H1 (cell line): ENCODE data around the gene HOXB7. TPM values are rescaled to one million over a fixed set of nuclear protein-coding genes. Genes with fewer than 3 reads are reported as not detected.

Source experiments
- RNF2 ChIP-seq: fragments of 200-900, 300-1000 bp; sonication (generic); IDR thresholded peaks from 2 replicates; pipeline ENCODE4 v1.7.1; 2016; ENCODE audit warnings: borderline replicate concordance, low read depth, mild to moderate bottlenecking, antibody characterized with exemption, low read length; ENCODE audit not compliant: poor library complexity, severe bottlenecking; ENCODE audit errors: missing control alignments
- SUZ12 ChIP-seq: fragments of 200-600 bp; sonication (generic); IDR thresholded peaks from 2 replicates; pipeline ENCODE4 v1.6.1; 2012; ENCODE audit warnings: mild to moderate bottlenecking, inconsistent platforms, low read length, moderate library complexity, mixed read lengths
- TCF12 ChIP-seq: IDR thresholded peaks from 2 replicates; pipeline ENCODE4 v1.6.1; 2011; ENCODE audit warnings: low read depth, mild to moderate bottlenecking, low read length
- polyA plus RNA-seq, 7 experiments: library from polyadenylated mRNA; depleted of rRNA in 3 of 7; stranded (reverse) in 5 of 7; unstranded in 2 of 7; fragments of >200 nt in 5 of 7; fragments of 200-250 nt in 2 of 7; gene quantifications; 1 replicate in 5 of 7; 2 replicates in 1 of 7; 4 replicates in 1 of 7; pipeline versions ENCODE4 v1.2.1 to v1.2.3, GENCODE V29; 2011 to 2013; ENCODE audit warnings: missing spikeins in 2 of 7, mixed read lengths in 2 of 7
- total RNA-seq: library from RNA; stranded (reverse); fragmentation: NEBNext Ultra II Directional; extraction: Animal tissue kit (Norgen Biotek cat#: 25700); gene quantifications from 2 replicates; pipeline ENCODE4 v1.2.1, GENCODE V29; 2021

The HOXB7 gene
- total and polyA plus RNA-seq, 2 of the 8 experiments (the other 6 are each of a cell fraction or from before 2014, with no cell fraction given): not detected

GRCh38 chr17:48639136-48639535 lies 28.3 kb upstream of the HOXB7 start (continued):
- peak; percentile 81 for TF ChIP-seq RNF2
- peak; percentile 71 for TF ChIP-seq SUZ12
- no peak for TF ChIP-seq TCF12
